ENCODE results near the gene TNIP1. TPM values are rescaled to one million over a fixed set of nuclear protein-coding genes. Genes with fewer than 3 reads are reported as not detected.
A peak's percentile ranks its signal among the peaks of the same experiment; 100 is the strongest.

TNIP1 gene, protein sequence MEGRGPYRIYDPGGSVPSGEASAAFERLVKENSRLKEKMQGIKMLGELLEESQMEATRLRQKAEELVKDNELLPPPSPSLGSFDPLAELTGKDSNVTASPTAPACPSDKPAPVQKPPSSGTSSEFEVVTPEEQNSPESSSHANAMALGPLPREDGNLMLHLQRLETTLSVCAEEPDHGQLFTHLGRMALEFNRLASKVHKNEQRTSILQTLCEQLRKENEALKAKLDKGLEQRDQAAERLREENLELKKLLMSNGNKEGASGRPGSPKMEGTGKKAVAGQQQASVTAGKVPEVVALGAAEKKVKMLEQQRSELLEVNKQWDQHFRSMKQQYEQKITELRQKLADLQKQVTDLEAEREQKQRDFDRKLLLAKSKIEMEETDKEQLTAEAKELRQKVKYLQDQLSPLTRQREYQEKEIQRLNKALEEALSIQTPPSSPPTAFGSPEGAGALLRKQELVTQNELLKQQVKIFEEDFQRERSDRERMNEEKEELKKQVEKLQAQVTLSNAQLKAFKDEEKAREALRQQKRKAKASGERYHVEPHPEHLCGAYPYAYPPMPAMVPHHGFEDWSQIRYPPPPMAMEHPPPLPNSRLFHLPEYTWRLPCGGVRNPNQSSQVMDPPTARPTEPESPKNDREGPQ
- polyA plus RNA-seq (ENCODE audit: insufficient read length in 12 of 12), result 100 to 1,000 TPM in 4 of 12 donors, 10 to 100 TPM in 7, not detected in 1; 63.0 to 115 (median 79.8) TPM
- long read RNA-seq, donor 1, partial matches to known transcripts, result 6 of 15 reads
- long read RNA-seq, donor 1, other reads (novel, unspliced or antisense), result 0 of 15 reads
- long read RNA-seq, donor 2, partial matches to known transcripts, result 0 of 14 reads
- long read RNA-seq, donor 2, other reads (novel, unspliced or antisense), result 0 of 14 reads
- long read RNA-seq, donor 3, partial matches to known transcripts, result 0 of 9 reads
- long read RNA-seq, donor 3, other reads (novel, unspliced or antisense), result 0 of 9 reads
- long read RNA-seq, donor 4, partial matches to known transcripts, result 0 of 3 reads
- long read RNA-seq, donor 4, other reads (novel, unspliced or antisense), result 0 of 3 reads
- long read RNA-seq, donor 5, partial matches to known transcripts, result 11 of 21 reads
- long read RNA-seq, donor 5, other reads (novel, unspliced or antisense), result 0 of 21 reads
- long read RNA-seq, donor 6, partial matches to known transcripts, result 0 of 8 reads
- long read RNA-seq, donor 6, other reads (novel, unspliced or antisense), result 0 of 8 reads
- long read RNA-seq, donor 7, partial matches to known transcripts, result 0 of 6 reads
- long read RNA-seq, donor 7, other reads (novel, unspliced or antisense), result 0 of 6 reads
- long read RNA-seq, donor 8, partial matches to known transcripts, result 0 of 5 reads
- long read RNA-seq, donor 8, other reads (novel, unspliced or antisense), result 0 of 5 reads
- long read RNA-seq, donor 9, partial matches to known transcripts, result 0 of 4 reads
- long read RNA-seq, donor 9, other reads (novel, unspliced or antisense), result 0 of 4 reads
- long read RNA-seq, donor 10, partial matches to known transcripts, result 0 of 10 reads
- long read RNA-seq, donor 10, other reads (novel, unspliced or antisense), result 0 of 10 reads
- long read RNA-seq, donor 11, partial matches to known transcripts, result 0 of 7 reads
- long read RNA-seq, donor 11, other reads (novel, unspliced or antisense), result 0 of 7 reads

GRCh38 chr5:151080613-151081430 is at the start of gene TNIP1:
Gene TNIP1, minus strand, starts transcription at chr5:151081034. Its CDS starts 15,939 bp downstream, at chr5:151065095.
- peak; percentile 93 for DNase-seq

DNA sequence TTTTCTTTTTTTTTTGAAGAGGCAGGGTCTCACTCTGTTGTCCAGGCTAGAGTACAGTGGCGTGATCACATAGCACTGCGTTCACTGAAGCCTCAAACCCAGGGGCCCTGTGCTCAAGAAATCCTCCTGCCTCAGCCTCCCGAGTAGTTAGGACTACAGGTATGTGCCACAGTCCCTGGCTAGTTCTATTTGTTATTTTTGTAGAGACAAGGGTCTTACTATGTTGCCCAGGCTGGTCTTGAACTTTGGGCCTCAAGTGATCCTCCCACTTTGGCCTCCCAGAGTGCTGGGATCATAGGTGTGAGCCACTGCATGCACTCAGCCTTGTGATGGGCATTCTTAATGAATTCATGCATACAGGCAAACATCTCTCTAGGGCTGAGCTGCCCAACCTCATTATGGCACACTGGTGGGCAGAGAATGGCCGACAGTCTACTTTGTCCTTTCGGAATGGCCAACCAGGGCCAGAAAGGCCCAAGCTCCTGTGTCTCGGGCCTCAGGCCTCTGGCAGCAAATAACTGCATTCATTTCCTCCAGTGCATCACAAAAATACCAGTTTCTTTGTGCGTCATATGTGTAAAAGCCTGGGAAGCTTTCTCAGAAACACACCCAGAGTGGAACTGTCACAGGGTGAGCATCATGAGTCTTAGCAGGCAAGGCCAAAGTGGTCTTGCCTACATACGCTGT is 49.5 kb upstream of the TNIP1 start:
- DNase-seq, result no peak

DNA sequence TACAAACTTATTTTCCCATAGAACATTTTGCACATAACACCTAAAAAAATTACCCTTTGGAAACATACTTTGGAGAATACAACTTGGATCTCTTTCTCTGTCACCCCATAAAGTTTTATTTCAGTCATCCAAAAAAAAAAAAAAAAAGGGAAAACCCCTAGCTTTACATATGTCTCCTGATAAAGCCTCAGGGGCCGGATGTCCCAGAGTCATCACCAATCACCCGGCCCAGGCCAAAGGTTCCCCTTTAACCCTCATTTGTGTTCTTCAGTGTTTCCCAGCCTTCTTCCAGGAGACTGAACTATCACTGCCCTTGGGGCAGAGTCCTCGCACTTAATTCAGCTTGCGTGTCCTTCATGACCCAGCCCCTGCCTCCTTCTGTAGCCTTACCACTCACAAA is 48.0 kb upstream of the TNIP1 start:
- DNase-seq, result no peak

- no peak for DNase-seq
Observed at GRCh38 chr5:151127926-151128325, 47.1 kb upstream of the TNIP1 start.

- peak; percentile 58 for DNase-seq
Observed at GRCh38 chr5:151126199-151126645, 45.4 kb upstream of the TNIP1 start.

DNA sequence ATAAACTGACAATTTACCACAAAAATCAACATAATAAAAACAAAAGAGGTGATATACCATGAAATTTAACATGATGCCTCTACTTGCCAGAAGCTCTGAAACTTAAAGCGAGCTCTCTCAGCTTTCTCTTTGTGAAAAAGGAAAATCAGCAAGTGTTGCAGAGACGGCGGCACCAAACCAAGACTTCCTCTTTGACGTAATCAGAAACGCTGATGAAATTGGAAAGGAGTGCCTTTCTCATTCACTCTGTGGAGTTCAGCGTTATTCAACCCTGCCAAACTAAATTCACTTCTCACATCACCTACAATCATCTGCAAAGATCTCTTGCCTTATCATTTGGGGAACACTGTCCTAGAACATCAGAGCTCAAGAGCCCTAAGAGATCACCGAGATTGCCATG is 44.6 kb upstream of the TNIP1 start:
- no peak for DNase-seq

- DNase-seq, result no peak
Observed at GRCh38 chr5:151123897-151124751, 43.3 kb upstream of the TNIP1 start.

DNA sequence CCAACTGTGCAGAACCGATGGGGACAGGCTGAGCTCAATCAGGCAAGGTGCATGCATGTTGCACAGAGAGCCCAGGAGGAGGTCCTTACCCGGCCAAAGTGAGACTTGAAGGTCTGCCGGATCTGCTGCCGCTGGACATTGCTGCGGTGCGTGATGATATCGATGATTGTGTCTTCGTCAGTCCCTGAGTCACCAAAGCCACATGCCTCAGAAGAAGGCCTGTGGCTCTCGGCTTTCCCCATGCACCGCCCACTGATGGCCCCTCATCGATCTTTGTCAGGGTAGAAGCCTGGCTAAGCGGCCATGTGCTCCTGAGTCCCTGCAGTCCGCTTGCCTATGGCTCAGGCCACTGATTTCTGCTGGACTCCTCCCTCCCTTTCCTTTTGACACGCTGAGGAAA is 42.0 kb upstream of the TNIP1 start:
- DNase-seq, result no peak

DNA sequence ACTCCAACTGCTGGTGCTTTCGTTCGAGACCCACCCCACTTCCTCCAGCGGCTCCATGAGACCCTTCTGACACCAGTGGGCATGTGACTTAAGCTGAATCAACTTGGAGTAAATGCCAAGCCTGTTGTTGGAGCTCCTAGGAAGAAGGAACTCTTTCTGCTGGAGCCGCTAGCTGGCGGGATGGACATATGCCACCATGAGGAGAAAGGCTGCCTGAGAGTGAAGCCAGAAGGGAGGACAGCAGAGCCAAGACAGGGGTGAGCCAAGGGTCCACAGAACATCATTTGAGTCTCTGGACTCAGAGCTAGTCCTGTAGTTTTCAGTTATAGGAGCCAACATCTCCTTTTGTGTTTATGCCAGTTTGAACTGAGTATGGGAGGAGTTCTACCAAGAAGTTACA is 40.8 kb upstream of the TNIP1 start:
- DNase-seq, result no peak

DNA sequence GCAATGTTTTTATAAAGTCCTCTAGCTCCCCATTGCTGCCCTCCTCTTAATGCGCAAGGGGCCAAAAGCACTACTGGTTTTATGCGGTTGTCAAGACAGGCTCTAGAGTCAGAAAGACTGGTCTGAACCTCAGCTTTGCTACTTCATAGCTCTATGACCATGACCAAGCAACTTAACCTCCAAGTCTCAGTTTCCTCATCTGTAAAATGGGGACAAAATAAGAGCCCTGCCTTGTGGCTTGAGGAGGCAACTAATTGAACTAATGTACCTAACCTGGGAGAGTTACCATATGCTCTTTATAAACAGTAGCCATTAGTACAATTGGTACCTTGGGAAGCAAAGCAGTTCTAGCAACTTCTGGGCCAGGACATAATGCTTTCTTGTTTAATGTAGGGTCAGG is 40.3 kb upstream of the TNIP1 start:
- no peak for DNase-seq

DNA sequence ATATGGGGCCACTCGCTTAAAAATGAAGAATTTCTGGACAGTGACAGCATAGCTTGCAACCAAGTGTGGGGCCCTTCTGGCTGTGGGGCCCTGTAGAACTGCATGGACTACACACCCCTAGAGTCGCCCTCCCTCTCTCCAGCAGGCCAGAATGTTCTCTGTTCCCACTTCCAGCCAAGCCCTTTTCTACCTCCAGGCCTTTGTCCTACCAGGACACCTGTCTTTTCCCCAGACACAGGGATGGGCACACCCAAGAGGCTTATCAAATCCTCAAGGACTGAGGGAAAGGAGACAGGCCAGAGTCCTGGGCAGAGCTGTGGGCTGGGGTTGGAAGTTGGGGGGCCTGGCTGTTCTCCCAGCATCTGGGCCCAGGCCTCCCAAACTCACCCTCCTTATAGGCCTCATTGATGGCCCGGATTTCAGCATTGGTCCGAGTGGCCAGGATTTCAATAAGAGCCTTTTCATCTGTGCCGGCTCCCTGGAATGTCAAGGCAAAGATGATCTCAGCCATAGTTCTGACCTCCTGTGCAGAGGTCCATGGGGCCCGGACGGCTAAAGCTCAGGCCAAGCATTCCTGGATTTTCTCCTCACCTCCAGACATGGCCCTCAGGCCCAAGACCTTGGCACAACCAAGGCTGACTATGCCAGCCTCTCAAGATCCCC is 38.2 kb upstream of the TNIP1 start:
- DNase-seq, result no peak

- peak; percentile 73 for DNase-seq
Observed at GRCh38 chr5:151115272-151115905, 34.6 kb upstream of the TNIP1 start.

DNA sequence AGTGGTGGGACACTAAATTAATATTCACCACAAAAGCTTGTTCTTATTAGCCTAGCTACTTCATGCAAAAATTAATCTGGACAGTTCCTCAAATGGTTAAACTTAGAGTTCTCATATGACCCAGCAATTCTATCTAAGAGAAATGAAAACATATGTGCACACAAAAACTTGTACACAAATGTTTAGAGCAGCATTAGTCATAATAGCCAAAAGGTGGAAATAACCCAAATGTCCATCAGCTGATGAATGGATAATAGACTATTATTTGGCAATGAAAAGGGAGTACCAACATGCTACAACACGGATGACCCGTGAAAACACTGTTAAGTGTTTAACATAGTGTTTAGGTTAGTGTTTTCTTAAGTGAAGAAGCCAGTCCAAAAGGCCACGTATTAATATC is 32.8 kb upstream of the TNIP1 start:
- no peak for DNase-seq

- DNase-seq, result no peak
Observed at GRCh38 chr5:151110992-151111391, 30.2 kb upstream of the TNIP1 start.

DNA sequence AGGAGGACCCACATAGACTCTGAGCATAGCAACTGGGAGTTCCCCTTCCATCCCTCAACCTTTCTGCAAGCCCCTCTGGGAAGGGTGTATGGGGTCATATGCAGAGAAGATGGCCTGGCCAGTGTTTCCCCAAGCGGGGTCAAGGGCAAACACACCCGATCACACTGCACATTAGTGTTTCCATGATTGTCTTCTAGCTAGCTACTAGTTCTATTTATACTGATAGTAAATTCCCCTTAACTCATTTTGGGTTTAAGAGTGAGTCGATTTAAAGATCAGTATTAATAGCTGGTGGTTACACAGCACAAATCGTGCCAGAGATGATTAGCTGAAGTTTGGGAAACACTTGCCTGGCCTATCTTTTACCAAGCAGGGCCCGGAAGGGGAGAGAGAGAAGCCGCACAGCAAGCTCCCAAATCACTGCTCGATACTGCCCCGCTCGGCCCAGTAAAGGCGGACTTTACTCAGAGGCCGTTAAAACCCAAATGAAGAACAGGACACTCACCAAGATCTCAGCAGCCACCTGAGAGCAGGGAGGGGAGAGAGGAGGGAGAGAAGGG is 29.4 kb upstream of the TNIP1 start:
- no peak for DNase-seq

GRCh38 chr5:151108566-151108965 is 27.7 kb upstream of the TNIP1 start:
- DNase-seq, result no peak
